ENCODE measurements around the gene RFWD3.

DNA sequence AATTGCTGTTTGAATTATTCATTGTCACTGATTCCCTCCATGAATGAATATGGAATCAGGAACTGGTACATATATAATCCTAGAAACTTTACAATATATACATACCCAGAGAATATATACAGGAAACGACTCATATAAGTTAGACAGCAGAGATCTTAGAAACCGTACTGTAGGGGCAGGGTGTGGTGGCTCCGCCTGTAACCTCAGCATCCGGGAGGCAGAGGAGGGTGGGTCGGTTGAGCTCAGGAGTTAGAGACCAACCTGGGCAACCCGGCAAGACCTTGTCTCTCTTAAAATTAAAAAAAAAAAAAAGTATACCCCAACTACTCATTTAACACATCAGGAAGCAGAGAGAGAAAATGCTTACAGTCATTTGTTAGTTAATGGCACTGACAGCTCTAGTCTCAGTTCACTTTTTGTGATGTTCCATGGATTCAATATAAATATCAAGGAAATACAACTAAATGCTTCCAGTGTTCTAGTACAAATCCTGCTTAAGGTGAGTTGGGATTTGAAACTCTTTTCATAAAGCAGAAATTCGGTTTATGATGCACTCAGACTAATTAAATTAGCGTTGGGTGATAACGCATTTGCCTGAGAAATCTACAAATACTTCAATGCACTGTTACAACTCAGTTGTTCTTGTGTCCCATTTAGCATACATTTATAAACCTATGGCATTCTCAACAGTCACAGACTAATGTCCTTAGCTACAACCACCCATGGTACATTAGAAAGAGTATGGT lies 65.4 kb downstream of the RFWD3 start:
- TF ChIP-seq, protein P1, sequence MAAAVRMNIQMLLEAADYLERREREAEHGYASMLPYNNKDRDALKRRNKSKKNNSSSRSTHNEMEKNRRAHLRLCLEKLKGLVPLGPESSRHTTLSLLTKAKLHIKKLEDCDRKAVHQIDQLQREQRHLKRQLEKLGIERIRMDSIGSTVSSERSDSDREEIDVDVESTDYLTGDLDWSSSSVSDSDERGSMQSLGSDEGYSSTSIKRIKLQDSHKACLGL (CRISPR knock-in tag; IDR thresholded peaks at IDR 0.05), result no peak
- TF ChIP-seq GABPA (IDR thresholded peaks at IDR 0.05; ENCODE audit: low read depth, low read length), result no peak
- no peak for TF ChIP-seq GABPA (CRISPR knock-in tag; IDR thresholded peaks at IDR 0.05; ENCODE audit: low read depth)
- TF ChIP-seq KLF9 (CRISPR knock-in tag; IDR thresholded peaks at IDR 0.05; ENCODE audit: low read depth), result no peak
- TF ChIP-seq KLF11 (CRISPR knock-in tag; IDR thresholded peaks at IDR 0.05), result no peak
- no peak for TF ChIP-seq ATRX (CRISPR knock-in tag; IDR thresholded peaks at IDR 0.05; ENCODE audit: borderline replicate concordance)
- no peak for TF ChIP-seq ZNF207 (IDR thresholded peaks at IDR 0.05; ENCODE audit: borderline replicate concordance)
- no peak for TF ChIP-seq TCF7L2 (IDR thresholded peaks at IDR 0.05; ENCODE audit: low read depth, low read length)
- TF ChIP-seq, protein P2, sequence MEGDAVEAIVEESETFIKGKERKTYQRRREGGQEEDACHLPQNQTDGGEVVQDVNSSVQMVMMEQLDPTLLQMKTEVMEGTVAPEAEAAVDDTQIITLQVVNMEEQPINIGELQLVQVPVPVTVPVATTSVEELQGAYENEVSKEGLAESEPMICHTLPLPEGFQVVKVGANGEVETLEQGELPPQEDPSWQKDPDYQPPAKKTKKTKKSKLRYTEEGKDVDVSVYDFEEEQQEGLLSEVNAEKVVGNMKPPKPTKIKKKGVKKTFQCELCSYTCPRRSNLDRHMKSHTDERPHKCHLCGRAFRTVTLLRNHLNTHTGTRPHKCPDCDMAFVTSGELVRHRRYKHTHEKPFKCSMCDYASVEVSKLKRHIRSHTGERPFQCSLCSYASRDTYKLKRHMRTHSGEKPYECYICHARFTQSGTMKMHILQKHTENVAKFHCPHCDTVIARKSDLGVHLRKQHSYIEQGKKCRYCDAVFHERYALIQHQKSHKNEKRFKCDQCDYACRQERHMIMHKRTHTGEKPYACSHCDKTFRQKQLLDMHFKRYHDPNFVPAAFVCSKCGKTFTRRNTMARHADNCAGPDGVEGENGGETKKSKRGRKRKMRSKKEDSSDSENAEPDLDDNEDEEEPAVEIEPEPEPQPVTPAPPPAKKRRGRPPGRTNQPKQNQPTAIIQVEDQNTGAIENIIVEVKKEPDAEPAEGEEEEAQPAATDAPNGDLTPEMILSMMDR (CRISPR knock-in tag; IDR thresholded peaks at IDR 0.05), result no peak

All from HepG2 (cell line).